ENCODE measurements around the gene QSER1. TPM values are rescaled to one million over a fixed set of nuclear protein-coding genes. Genes with fewer than 3 reads are reported as not detected.

Gene QSER1
- polyA plus RNA-seq, 1 donor (not counting 4 experiments of a cell fraction or from before 2014, with no cell fraction given) = 14.7 TPM

- no peaks in the 10 kb centered on the region for H3K79me2 ChIP-seq (ENCODE audit: control insufficient read depth, insufficient read depth, low read length)
- DNase-seq (ENCODE audit: low read depth, low spot score) = no peak
- dilution Hi-C loops (cut with MboI; ENCODE audit: extremely low pct_ligation_motif_present, low sequenced_read_pairs) = no loop called here
These were observed 41.4 kb upstream of the QSER1 start for GRCh38 chr11:32851251-32851650.

GRCh38 chr11:32852207-32852606 lies 40.4 kb upstream of the QSER1 start:
- dilution Hi-C loops (cut with MboI; ENCODE audit: extremely low pct_ligation_motif_present, low sequenced_read_pairs) = no loop called here
- H3K9me1 ChIP-seq (ENCODE audit: control insufficient read depth, extremely low read depth, insufficient read depth, low read length) = no peaks in the 10 kb centered on the region
- peak overlapping the region; percentile 45 for H3K9ac ChIP-seq (ENCODE audit: control insufficient read depth, extremely low read depth, insufficient read depth, low read length)
- peak overlapping the region; percentile 70 for H3K27ac ChIP-seq (ENCODE audit: control insufficient read depth, insufficient read depth, low read length)
- no peaks in the 10 kb centered on the region for H4K20me1 ChIP-seq (ENCODE audit: control insufficient read depth, extremely low read depth, insufficient read depth, low read length)
- H3K79me2 ChIP-seq (ENCODE audit: control insufficient read depth, insufficient read depth, low read length) = no peaks in the 10 kb centered on the region
- H3K9me3 ChIP-seq (ENCODE audit: control insufficient read depth, low read depth, low read length) = no peaks in the 10 kb centered on the region
- peak overlapping the region; percentile 56 for H3K4me2 ChIP-seq (ENCODE audit: control insufficient read depth, extremely low read depth, insufficient read depth, low read depth, low read length)
- H3K27me3 ChIP-seq (ENCODE audit: control insufficient read depth, extremely low read depth, insufficient read depth, low read length) = no peaks in the 10 kb centered on the region
- H3K4me1 ChIP-seq (ENCODE audit: control insufficient read depth, extremely low read depth, insufficient read depth, low read length) = peaks cover 9% of the 10 kb centered on the region
- no peak overlapping the region for H3K4me3 ChIP-seq (ENCODE audit: control insufficient read depth in 2 of 3, extremely low read depth in 1 of 3, insufficient read depth in 2 of 3, low read depth in 1 of 3, low read length in 3 of 3)
- peaks cover 0 to 3% of the 10 kb centered on the region in 2 experiments for H3K36me3 ChIP-seq (ENCODE audit: control insufficient read depth in 2 of 2, extremely low read depth in 1 of 2, insufficient read depth in 2 of 2, low read length in 2 of 2)
- peak in 1 of 3 experiments; percentile 4 for TF ChIP-seq CTCF (optimal IDR thresholded peaks at IDR 0.05 in 1 of 3, IDR thresholded peaks at IDR 0.05 in 1 of 3, conservative IDR thresholded peaks at IDR 0.05 in 1 of 3; ENCODE audit: extremely low read depth in 1 of 3, insufficient read depth in 2 of 3, low read length in 3 of 3)
- TF ChIP-seq EZH2 (IDR thresholded peaks at IDR 0.05; ENCODE audit: low read length) = no peak
- DNase-seq (ENCODE audit: low read depth, low spot score) (peak; percentile 46), FAIRE-seq (peak; percentile 81)
- no peak overlapping the region for H2AFZ ChIP-seq (ENCODE audit: control insufficient read depth, low read length)

More at GRCh38 chr11:32851251-32851650, 41.4 kb upstream of the QSER1 start:
- Histone ChIP-seq H3K27me3 (ENCODE audit: control insufficient read depth, extremely low read depth, insufficient read depth, low read length) (no peaks in the 10 kb centered on the region), H3K4me3 (ENCODE audit: control insufficient read depth in 2 of 3, extremely low read depth in 1 of 3, insufficient read depth in 2 of 3, low read depth in 1 of 3, low read length in 3 of 3) (no peak overlapping the region), H2AFZ (ENCODE audit: control insufficient read depth, low read length) (no peak overlapping the region), H3K4me1 (ENCODE audit: control insufficient read depth, extremely low read depth, insufficient read depth, low read length) (peaks cover 9% of the 10 kb centered on the region), H3K9me3 (ENCODE audit: control insufficient read depth, low read depth, low read length) (no peaks in the 10 kb centered on the region), H3K36me3 (ENCODE audit: control insufficient read depth in 2 of 2, extremely low read depth in 1 of 2, insufficient read depth in 2 of 2, low read length in 2 of 2) (peaks cover 0 to 3% of the 10 kb centered on the region in 2 experiments), H3K9ac (ENCODE audit: control insufficient read depth, extremely low read depth, insufficient read depth, low read length) (no peak overlapping the region), H3K27ac (ENCODE audit: control insufficient read depth, insufficient read depth, low read length) (no peak overlapping the region), H3K9me1 (ENCODE audit: control insufficient read depth, extremely low read depth, insufficient read depth, low read length) (no peaks in the 10 kb centered on the region), H3K4me2 (ENCODE audit: control insufficient read depth, extremely low read depth, insufficient read depth, low read depth, low read length) (no peak overlapping the region), H4K20me1 (ENCODE audit: control insufficient read depth, extremely low read depth, insufficient read depth, low read length) (no peaks in the 10 kb centered on the region)
- TF ChIP-seq EZH2 (IDR thresholded peaks at IDR 0.05; ENCODE audit: low read length) = no peak
- TF ChIP-seq CTCF (optimal IDR thresholded peaks at IDR 0.05 in 1 of 3, IDR thresholded peaks at IDR 0.05 in 1 of 3, conservative IDR thresholded peaks at IDR 0.05 in 1 of 3; ENCODE audit: extremely low read depth in 1 of 3, insufficient read depth in 2 of 3, low read length in 3 of 3) = no peak
- no peak for FAIRE-seq

Data from keratinocyte (primary cell).